ENCODE results near the gene KRTAP10-11. TPM values are rescaled to one million over a fixed set of nuclear protein-coding genes. Genes with fewer than 3 reads are reported as not detected.

Gene KRTAP10-11
- total and polyA plus RNA-seq, 2 experiments from 2014 or later: not detected

DNA sequence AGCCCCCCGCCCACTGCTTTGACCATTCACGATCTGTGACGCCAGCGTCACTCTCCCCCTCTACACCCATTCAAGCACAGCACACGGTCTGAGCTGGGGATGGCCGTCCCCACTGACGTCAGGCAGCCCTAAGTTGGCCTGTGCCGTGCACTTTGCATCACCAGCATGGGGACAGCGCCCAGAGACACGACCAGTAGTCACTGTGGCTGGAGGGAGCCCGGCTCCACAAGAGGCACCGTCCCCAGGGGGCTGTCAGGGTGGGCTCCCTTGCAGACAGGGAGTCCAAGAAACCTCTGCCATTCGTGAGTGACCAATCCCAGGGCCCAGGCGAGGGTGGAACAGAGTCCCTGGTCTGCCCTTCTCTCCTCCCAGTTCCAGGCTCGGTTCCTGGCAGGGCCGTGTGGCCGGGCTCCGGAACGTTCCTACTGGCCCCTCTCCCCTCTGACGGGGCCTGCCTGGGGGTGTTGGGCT, 32.0 kb upstream of the KRTAP10-11 start (continued):
- no peak for TF ChIP-seq CREB1 (CRISPR knock-in tag; IDR thresholded peaks at IDR 0.05; ENCODE audit: low read depth)
- TF ChIP-seq EZH2phosphoT487 (IDR thresholded peaks at IDR 0.05; ENCODE audit: unreplicated experiment): no peak
- TF ChIP-seq NANOG (IDR thresholded peaks at IDR 0.05; ENCODE audit: borderline replicate concordance): no peak
- TF ChIP-seq ZNF114 (CRISPR knock-in tag; IDR thresholded peaks at IDR 0.05): no peak
- no peak for TF ChIP-seq ZNF331 (CRISPR knock-in tag; IDR thresholded peaks at IDR 0.05; ENCODE audit: low read depth)

DNA sequence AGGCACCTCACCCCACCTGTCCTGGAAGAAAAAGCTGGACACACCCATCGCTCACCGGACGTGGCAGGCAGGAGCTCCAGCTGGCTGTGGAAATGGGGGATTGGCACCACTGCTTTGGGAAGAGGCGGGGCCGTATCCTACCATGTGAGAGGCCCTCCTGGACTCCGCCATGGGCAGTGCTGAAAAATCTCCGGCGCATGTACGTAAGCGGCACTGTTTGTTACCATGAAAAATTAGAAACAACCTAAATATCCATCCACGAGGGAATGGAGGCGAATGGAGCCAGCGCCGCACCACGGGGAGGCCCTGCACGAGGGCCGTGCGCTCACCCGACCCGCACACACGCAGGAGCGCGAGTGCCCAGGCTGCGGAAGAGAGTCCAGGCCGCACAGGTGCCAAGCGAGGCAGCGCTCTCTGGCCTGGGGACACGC, 31.2 kb upstream of the KRTAP10-11 start:
- DNase-seq (ENCODE audit: low spot score): no peak
- TF ChIP-seq CREB1 (CRISPR knock-in tag; IDR thresholded peaks at IDR 0.05; ENCODE audit: low read depth): no peak
- TF ChIP-seq JUNB (IDR thresholded peaks at IDR 0.05; ENCODE audit: unreplicated experiment): no peak
- no peak for TF ChIP-seq STAT1 (IDR thresholded peaks at IDR 0.05; ENCODE audit: unreplicated experiment)
- no peak for TF ChIP-seq ZNF331 (CRISPR knock-in tag; IDR thresholded peaks at IDR 0.05; ENCODE audit: low read depth)
- TF ChIP-seq, protein P1, sequence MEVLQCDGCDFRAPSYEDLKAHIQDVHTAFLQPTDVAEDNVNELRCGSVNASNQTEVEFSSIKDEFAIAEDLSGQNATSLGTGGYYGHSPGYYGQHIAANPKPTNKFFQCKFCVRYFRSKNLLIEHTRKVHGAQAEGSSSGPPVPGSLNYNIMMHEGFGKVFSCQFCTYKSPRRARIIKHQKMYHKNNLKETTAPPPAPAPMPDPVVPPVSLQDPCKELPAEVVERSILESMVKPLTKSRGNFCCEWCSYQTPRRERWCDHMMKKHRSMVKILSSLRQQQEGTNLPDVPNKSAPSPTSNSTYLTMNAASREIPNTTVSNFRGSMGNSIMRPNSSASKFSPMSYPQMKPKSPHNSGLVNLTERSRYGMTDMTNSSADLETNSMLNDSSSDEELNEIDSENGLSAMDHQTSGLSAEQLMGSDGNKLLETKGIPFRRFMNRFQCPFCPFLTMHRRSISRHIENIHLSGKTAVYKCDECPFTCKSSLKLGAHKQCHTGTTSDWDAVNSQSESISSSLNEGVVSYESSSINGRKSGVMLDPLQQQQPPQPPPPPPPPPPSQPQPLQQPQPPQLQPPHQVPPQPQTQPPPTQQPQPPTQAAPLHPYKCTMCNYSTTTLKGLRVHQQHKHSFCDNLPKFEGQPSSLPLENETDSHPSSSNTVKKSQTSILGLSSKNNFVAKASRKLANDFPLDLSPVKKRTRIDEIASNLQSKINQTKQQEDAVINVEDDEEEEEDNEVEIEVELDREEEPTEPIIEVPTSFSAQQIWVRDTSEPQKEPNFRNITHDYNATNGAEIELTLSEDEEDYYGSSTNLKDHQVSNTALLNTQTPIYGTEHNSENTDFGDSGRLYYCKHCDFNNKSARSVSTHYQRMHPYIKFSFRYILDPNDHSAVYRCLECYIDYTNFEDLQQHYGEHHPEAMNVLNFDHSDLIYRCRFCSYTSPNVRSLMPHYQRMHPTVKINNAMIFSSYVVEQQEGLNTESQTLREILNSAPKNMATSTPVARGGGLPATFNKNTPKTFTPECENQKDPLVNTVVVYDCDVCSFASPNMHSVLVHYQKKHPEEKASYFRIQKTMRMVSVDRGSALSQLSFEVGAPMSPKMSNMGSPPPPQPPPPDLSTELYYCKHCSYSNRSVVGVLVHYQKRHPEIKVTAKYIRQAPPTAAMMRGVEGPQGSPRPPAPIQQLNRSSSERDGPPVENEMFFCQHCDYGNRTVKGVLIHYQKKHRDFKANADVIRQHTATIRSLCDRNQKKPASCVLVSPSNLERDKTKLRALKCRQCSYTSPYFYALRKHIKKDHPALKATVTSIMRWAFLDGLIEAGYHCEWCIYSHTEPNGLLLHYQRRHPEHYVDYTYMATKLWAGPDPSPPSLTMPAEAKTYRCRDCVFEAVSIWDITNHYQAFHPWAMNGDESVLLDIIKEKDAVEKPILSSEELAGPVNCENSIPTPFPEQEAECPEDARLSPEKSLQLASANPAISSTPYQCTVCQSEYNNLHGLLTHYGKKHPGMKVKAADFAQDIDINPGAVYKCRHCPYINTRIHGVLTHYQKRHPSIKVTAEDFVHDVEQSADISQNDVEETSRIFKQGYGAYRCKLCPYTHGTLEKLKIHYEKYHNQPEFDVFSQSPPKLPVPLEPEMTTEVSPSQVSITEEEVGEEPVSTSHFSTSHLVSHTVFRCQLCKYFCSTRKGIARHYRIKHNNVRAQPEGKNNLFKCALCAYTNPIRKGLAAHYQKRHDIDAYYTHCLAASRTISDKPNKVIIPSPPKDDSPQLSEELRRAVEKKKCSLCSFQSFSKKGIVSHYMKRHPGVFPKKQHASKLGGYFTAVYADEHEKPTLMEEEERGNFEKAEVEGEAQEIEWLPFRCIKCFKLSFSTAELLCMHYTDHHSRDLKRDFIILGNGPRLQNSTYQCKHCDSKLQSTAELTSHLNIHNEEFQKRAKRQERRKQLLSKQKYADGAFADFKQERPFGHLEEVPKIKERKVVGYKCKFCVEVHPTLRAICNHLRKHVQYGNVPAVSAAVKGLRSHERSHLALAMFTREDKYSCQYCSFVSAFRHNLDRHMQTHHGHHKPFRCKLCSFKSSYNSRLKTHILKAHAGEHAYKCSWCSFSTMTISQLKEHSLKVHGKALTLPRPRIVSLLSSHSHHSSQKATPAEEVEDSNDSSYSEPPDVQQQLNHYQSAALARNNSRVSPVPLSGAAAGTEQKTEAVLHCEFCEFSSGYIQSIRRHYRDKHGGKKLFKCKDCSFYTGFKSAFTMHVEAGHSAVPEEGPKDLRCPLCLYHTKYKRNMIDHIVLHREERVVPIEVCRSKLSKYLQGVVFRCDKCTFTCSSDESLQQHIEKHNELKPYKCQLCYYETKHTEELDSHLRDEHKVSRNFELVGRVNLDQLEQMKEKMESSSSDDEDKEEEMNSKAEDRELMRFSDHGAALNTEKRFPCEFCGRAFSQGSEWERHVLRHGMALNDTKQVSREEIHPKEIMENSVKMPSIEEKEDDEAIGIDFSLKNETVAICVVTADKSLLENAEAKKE (CRISPR knock-in tag; IDR thresholded peaks at IDR 0.05): no peak
- no peak for TF ChIP-seq POLR2AphosphoS5 (IDR thresholded peaks at IDR 0.05; ENCODE audit: low read depth)
- TF ChIP-seq, protein P2, sequence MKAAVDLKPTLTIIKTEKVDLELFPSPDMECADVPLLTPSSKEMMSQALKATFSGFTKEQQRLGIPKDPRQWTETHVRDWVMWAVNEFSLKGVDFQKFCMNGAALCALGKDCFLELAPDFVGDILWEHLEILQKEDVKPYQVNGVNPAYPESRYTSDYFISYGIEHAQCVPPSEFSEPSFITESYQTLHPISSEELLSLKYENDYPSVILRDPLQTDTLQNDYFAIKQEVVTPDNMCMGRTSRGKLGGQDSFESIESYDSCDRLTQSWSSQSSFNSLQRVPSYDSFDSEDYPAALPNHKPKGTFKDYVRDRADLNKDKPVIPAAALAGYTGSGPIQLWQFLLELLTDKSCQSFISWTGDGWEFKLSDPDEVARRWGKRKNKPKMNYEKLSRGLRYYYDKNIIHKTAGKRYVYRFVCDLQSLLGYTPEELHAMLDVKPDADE (IDR thresholded peaks at IDR 0.05): no peak
- no peak for TF ChIP-seq EZH2phosphoT487 (IDR thresholded peaks at IDR 0.05; ENCODE audit: unreplicated experiment)
- TF ChIP-seq, protein P3, sequence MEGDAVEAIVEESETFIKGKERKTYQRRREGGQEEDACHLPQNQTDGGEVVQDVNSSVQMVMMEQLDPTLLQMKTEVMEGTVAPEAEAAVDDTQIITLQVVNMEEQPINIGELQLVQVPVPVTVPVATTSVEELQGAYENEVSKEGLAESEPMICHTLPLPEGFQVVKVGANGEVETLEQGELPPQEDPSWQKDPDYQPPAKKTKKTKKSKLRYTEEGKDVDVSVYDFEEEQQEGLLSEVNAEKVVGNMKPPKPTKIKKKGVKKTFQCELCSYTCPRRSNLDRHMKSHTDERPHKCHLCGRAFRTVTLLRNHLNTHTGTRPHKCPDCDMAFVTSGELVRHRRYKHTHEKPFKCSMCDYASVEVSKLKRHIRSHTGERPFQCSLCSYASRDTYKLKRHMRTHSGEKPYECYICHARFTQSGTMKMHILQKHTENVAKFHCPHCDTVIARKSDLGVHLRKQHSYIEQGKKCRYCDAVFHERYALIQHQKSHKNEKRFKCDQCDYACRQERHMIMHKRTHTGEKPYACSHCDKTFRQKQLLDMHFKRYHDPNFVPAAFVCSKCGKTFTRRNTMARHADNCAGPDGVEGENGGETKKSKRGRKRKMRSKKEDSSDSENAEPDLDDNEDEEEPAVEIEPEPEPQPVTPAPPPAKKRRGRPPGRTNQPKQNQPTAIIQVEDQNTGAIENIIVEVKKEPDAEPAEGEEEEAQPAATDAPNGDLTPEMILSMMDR (conservative IDR thresholded peaks at IDR 0.05; ENCODE audit: low read depth in 2 of 2): no peak
- TF ChIP-seq EZH2 (IDR thresholded peaks at IDR 0.05; ENCODE audit: low read depth, unreplicated experiment): no peak
- TF ChIP-seq, protein P4, sequence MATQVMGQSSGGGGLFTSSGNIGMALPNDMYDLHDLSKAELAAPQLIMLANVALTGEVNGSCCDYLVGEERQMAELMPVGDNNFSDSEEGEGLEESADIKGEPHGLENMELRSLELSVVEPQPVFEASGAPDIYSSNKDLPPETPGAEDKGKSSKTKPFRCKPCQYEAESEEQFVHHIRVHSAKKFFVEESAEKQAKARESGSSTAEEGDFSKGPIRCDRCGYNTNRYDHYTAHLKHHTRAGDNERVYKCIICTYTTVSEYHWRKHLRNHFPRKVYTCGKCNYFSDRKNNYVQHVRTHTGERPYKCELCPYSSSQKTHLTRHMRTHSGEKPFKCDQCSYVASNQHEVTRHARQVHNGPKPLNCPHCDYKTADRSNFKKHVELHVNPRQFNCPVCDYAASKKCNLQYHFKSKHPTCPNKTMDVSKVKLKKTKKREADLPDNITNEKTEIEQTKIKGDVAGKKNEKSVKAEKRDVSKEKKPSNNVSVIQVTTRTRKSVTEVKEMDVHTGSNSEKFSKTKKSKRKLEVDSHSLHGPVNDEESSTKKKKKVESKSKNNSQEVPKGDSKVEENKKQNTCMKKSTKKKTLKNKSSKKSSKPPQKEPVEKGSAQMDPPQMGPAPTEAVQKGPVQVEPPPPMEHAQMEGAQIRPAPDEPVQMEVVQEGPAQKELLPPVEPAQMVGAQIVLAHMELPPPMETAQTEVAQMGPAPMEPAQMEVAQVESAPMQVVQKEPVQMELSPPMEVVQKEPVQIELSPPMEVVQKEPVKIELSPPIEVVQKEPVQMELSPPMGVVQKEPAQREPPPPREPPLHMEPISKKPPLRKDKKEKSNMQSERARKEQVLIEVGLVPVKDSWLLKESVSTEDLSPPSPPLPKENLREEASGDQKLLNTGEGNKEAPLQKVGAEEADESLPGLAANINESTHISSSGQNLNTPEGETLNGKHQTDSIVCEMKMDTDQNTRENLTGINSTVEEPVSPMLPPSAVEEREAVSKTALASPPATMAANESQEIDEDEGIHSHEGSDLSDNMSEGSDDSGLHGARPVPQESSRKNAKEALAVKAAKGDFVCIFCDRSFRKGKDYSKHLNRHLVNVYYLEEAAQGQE (IDR thresholded peaks at IDR 0.05; ENCODE audit: unreplicated experiment): no peak
- no peak for TF ChIP-seq ZNF114 (CRISPR knock-in tag; IDR thresholded peaks at IDR 0.05)
- TF ChIP-seq NANOG (IDR thresholded peaks at IDR 0.05; ENCODE audit: borderline replicate concordance): no peak
- no peak overlapping the region for H3K27ac Mint-ChIP-seq

More for the DNA sequence above, 31.2 kb upstream of the KRTAP10-11 start:
- H3K9me3 Mint-ChIP-seq: peaks cover 44% of the 10 kb centered on the region
- no peaks in the 10 kb centered on the region for H3F3A ChIP-seq (replicated peaks; ENCODE audit: low read depth)
- H3K4me3 Mint-ChIP-seq: no peak overlapping the region
- no peak overlapping the region for H2AFZ ChIP-seq
- H3K79me2 ChIP-seq (replicated peaks; ENCODE audit: insufficient read depth): no peaks in the 10 kb centered on the region
- no peaks in the 10 kb centered on the region for H3K4me1 ChIP-seq (ENCODE audit: insufficient read depth)
- H3K4me3 ChIP-seq: no peak overlapping the region
- H3K27ac ChIP-seq (ENCODE audit: low read depth): no peak overlapping the region
- H4K20me1 ChIP-seq (replicated peaks; ENCODE audit: insufficient read depth): no peaks in the 10 kb centered on the region
- ATAC-seq: no peak
- peaks cover 23% of the 10 kb centered on the region for H3K4me1 Mint-ChIP-seq
- H3K27me3 ChIP-seq (ENCODE audit: insufficient read depth): no peaks in the 10 kb centered on the region
- H3K36me3 ChIP-seq (ENCODE audit: insufficient read depth): no peaks in the 10 kb centered on the region
- no peaks in the 10 kb centered on the region for H3K9me2 ChIP-seq (ENCODE audit: insufficient read depth)
- no peak overlapping the region for H3K4me2 ChIP-seq
- peaks cover 11% of the 10 kb centered on the region for H3K27me3 Mint-ChIP-seq (ENCODE audit: insufficient read depth, low read depth, poor library complexity)
- peaks cover 26% of the 10 kb centered on the region for H3K36me3 Mint-ChIP-seq (ENCODE audit: low read depth)

Measured in GM23338 (cell line).